GM18507 (cell line): ENCODE measurements around the gene PHF19.

Experiments used
- DNase-seq: peaks from one replicate; pipeline ENCODE4 v3.0.0; 2011; ENCODE audit warnings: low read depth; ENCODE audit not compliant: insufficient read length; ENCODE audit errors: extremely low spot score
- FAIRE-seq: peaks from 2 replicates; lab custom pipeline; 2011; peaks lifted over from hg19 to GRCh38; lab: Jason Lieb, UNC

The PHF19 gene

DNA sequence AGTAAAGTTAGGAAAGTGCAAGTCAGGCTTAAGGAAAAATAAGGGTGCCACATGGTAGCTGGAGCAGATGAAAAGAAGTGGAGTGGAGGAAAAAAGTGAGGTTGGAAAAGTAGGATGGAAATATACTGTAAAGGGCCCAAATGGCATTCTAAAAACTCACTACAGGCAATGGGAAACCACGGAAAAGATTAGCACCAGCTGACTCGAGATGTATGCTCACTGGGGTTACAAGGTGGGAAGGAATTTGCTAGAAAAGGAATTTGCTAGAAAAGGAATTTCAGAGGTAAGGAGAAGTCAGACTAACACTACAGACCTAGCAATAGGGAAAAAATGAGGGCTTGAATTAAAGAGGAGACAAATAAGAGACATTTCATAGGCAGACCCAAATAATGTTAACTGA is 37.8 kb downstream of the PHF19 start:
- FAIRE-seq (no peak), DNase-seq (no peak)

DNA sequence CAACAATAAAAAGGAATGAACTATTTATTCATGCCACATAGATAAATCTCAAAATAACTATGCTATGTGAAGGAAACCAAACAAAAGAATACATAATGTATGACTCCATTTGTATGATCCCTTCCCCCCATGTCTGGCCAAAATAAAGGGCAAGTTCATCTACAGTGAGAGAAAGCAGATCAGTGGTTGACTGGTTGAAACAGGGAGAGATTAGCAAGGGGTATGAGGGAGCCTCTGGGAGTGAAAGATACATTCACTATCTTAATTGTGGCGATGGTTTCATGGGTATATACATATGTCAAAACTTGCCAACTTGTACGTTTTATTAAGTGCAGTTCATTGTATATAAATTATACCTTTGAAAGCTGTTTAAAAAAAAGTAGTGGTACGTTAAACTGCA is 39.1 kb downstream of the PHF19 start:
- DNase-seq: no peak
- FAIRE-seq: no peak

DNA sequence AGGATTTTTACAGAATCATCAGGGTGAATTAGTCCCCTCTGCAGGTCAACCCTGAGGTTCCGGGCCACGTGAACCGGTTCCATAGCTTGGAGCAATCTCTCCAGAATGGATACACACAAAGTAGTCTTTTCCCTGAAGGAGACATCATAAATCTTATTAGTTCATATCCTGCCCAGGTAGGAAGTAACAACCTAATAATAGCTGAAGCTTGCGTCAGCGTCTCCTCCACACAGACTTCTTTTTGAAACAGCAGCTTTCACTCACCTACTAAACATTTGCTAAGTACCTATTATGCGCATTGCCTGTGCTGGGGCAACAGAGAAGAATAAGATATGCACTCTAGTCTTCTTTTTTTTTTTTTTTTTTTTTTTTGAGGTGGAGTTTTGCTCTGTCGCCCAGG is 43.7 kb downstream of the PHF19 start:
- FAIRE-seq: no peak
- DNase-seq: no peak

DNA sequence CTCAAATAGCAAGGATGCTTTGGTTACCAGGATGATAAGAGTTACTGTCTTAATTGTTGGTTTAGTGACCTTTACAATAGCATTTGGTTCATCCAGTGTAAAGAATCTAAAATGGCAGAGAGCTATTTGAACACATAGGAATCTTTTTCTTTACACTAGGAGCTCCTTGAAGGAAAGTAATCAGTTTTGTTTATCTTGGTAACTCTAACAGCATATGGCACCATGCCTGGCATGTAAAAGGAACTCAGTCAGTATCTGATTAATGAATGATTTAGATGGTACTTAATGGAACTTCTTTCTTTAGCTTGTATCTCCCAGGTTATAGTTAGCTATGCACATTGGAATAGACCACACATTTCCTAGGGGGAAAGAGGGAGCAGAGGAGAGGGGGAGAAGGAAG is 44.2 kb downstream of the PHF19 start:
- FAIRE-seq (no peak), DNase-seq (no peak)

DNA sequence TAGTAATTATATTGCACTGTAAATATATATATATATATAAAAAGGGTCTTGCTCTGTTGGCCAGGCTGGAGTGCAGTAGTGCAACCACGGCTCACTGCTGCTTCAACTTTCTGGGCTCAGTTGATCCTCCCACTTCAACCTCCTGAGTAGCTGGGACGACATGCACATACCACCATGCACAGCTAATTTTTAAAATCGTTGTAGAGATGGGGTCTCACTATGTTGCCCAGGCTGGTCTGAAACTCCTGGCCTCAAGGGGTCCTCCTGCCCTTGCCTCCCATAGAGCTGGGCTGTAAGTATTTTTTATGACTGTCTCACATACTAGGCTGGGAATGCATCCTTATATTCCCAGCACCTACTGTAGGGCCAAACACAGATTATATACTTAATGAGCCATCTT is 46.1 kb downstream of the PHF19 start:
- FAIRE-seq (no peak), DNase-seq (no peak)

DNA sequence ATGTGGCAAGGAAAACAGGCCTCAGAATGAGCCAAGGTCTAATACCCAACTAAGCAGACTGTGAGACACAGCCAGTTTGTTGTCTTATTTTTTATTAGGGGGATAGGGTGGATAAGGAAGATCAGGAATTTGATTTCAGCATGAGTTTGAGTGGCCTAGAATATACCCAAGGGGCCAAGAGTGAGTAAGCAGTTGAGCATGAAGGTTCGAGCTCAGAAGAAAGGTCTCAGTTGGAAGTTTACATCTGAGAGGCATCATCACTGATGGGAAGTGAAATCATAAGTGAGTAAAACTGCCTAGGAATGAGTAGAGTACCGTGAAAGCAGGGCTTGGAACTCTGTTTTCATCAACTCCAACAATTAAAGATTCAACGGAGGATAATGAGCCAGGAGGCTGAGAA is 46.8 kb downstream of the PHF19 start:
- FAIRE-seq (no peak), DNase-seq (no peak)

DNA sequence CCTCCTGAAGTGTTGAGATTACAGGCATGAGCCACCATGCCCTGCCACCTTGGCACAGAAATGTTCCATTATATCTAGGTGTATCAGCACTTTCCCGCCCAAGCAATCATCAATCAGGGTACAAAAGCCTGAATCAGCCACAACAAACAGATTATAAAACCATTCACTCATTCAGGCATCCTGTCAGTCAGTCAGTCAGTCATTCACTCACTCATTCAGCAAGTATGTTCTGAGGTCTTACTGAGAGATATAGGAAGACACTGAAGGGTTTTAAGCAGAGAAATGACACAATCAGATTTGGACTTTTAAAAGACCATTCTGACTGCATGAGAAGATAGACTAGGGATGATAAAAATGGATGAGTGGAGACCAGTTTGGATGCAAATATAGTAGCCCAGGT is 47.3 kb downstream of the PHF19 start:
- DNase-seq (no peak), FAIRE-seq (no peak)

DNA sequence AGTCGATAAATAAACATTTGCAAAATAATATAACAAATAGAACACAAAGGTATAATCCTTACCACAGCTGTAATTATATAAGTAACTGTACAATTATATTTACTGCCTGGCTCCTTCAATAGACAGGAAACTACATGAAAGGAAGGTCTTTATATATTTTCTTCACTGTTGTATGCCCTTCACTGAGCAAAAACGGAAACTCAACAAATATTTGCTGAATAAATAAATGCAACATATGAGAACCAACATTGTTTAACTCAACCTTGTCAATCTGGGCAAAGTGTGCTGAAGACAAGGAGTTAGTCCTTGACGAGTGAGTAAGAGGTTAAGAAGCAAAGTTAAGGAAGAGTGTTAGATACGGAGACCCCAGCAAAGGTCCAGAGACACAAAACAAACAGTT is 56.9 kb downstream of the PHF19 start:
- no peak for FAIRE-seq

DNA sequence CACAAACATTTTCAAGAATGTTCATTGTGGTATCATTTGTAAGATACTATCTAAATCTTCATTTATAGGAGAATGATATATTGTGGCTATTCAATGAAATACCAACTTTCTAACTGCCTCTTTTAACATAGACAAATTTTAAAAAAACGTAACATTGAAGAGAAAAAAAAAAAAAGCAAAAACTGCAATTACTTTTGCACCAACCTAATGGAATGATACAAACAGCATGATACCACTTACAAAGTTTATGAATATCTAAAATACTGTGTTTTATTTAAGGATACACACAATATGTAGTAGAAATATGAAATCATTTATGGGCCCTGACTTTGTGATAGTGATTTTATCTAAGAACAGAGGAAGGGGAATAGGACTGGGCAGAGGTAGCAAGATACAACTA is 58.4 kb downstream of the PHF19 start:
- DNase-seq (no peak), FAIRE-seq (no peak)

More for the DNA sequence above, 56.9 kb downstream of the PHF19 start:
- DNase-seq: no peak

DNA sequence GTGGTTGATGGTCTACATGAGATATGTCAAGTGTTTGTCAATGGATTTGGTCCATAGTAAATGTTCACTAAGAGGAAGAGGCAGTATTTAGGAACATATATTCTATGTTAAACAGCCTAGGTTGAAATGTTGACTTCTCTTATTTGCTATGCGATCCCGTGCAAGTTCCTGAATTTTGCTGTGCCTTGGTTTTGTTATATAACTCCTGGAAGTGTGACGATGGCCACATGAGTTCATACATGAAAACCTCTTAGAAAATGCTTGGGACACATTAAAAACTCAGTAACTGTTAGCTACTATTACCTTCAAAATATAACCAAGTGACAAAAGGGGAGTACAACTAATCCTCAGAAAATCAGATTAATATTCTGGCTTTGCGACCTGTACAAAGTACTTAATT is 61.9 kb downstream of the PHF19 start:
- DNase-seq: no peak
- FAIRE-seq: peak; percentile 15

DNA sequence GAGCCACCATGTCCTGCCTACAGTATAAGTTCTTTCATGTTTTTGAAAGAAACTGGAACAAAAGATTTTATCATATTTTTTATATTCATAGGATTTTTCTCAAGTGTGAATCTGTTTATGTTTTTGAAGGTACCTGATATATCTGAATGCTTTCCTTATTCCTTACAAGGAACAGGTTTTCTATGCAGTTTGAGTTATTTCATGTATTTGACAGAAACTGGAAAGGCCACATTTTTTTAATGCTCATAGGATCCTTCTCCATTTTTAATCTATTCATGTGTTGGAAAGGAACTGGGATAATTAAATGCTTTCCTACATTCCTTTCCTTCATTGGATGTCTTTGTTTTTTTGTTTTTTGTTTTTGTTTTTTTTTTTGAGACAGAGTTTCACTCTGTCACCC is 68.1 kb downstream of the PHF19 start:
- FAIRE-seq: no peak
- DNase-seq: no peak

DNA sequence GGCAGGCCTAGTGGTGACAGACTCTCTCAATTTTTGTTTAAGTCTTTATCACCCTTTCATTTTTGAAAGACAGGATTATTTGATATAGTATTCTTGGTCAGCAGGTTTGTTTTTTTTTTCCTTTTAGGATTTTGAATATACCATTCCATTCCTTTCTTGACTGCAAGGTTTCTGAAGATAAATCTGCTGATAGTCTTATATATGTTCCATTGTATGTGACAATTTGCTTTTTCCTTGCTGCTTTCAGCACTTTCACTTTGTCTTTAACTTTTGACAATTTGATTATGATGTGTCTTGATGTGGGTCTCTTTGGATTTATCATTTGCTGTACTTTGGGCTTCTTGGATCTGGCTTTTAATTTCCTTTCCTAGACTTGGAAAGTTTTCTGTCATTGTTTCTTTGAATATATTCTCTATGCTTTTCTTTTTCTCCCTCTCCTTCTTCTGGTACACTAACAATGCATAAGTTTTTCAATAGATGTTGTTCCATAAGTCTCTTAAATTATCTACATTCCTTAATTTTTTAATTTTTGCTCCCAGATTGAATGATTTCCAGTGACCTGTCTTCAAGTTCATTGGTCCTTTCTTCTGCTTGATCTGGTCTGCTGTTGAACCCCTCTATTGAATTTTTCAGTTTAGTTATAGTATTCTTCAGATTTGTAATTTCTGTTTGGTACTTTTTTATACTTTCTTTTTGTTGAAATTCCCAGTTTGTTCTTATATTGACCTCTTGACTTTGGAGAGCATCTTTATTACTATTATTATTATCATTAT is 69.2 kb downstream of the PHF19 start:
- FAIRE-seq (no peak), DNase-seq (no peak)
